ENCODE data around the gene KCNK3.

KCNK3 gene

DNA sequence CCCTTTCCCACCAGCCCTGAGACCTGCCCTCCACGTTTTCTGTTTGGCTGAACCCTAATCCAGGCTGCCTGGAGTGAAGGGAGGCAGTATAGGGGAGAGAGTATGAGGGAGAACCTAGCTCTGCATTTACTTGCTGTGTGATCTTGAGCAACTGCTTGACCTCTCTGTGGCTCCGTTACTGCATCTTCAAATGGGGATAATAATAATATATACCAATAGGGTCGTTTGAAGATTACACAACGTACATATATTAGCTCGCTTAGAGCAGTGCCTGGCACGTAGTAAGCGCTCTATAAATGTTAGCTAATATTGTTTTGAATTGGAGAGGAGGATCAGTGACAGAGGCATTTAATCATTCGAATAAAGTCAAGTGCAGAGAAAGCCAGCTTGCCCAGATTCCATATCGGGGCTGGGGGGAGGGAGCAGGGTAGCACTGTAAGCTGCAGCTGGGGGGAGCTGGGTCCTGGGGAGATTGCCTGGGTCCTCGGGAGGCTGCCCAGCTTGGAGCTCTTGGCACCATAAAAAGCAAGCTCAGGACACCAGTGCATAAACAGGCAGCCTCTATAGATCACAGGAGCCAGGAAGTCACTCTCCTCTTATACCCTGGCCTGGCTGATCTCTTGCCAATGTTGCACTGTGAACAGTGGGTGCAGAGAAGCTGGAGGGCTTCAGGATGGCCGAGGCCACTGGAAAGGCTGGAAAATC, 19.1 kb downstream of the KCNK3 start:
- DNase-seq (ENCODE audit: low read depth in 2 of 2), result no peak

DNA sequence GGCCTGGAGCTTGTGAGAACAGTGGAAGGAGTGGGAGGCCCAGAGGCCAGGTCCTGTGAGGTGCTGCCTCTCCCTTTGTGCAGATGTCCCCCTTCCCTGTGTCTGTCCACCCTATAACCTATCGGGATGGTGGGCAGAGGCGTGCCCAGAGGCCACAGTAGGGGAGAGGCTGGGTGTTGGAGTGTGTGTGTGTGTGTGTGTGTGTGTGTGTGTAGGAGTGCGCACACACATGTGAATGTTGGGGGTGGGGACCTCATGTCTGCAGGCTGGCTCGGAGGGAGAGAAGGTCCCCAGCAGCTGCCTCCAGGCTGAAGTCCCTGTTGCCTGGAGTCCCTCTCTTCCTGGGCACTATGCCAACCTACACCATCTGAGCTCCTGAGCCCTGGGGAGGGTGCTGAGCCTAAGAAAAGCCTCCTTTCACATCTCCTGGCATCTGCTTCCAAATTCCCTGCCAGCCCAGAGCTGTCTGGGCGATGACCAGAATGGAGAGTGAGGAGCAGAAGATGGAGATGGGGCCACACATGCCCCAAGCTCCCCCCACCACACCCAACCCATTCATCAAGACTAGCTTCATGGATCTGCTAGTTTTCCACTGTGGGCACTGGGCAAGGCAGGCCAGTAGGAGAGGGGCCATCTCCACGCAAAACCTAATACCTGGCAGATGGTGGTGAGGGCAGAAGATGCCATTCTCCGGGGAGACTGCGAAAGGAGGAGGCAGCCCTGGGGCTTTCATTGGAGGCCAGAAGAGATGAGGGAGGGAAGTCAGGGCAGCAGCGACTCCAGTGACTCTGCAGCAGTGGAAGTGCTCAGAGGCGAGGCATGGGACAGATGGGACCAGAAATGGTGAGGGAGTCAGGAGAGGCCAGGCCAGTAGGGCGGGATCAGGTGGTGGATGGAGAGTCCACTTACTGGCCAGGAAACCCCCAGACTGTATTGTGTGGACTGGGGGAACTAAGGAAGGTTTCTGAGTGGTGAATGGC, 20.3 kb downstream of the KCNK3 start:
- no peak for DNase-seq (ENCODE audit: low read depth in 2 of 2)

DNA sequence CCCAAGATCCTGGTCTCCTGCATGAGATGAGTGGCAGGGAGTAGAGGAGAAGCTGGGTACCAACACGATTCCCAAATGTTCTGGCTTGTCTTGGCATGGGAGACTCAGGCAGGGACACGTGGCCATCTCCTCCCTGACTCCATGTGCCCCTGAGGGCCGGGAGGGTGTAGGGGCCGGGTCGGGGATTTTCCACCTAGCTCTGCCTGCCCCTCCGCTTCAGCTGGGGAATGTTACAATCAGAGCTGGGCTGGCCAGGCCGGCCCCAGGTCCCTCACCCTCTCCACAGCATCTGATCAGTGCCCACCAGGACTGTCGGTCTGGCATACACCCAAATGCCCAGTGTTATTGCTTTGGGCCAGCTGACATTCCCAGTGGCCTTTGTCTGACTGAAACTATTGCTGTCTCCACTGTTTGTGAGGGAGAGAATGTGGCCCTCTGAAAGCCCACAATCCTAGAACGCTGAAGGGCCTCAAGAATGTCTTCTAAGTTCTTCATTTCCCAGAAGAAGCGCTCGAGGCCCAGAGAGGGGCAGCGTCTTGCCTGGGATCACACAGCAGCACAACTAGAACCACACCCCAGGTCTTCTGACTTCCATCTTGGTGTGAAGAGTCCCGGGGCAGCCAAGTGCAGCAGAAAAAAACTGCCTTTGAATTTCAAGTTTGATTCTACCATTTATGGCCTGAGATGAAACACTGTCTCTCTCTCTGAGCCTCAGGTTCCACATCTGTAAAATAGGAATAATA, 23.2 kb downstream of the KCNK3 start:
- no peak for DNase-seq (ENCODE audit: low read depth in 2 of 2)

DNA sequence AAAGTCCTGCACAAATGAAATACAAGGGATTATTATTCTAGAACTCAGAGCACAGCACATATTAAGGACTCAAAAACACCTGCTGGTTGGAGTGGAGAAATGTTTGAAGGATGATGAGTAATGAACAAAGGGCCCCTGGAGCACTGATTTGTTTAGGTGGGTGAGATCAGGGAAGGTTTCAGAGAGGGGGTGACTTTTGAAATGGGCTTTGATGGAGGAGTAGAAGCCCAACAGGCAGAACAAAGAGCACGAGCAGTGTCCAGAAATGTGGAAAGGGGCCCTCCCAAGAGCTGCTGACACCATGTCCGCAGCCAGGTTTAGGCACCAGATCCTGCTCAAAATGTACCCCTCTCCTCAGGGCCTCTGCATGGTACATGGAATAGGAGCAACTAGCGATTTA, 23.8 kb downstream of the KCNK3 start:
- no peak for DNase-seq (ENCODE audit: low read depth in 2 of 2)

DNA sequence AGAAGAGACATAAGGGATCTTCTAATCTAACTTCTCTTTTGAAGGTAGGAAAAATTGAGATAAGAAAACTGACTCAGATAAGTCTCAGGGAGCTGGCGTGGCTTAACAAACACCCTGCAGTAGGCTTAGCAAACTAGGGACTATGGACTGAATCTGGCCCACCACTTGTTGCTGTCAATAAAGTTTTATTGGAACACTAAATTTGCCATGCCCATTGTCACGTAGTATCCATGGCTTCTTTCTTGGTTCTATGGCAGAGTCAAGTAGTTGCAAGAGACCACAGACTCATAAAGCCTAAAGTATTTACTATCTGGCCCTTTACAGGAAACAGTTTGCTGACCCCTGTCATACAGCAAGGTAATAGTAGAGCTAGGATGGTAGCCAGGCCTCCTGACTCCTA, 24.2 kb downstream of the KCNK3 start:
- DNase-seq (ENCODE audit: low read depth in 2 of 2), result no peak

DNA sequence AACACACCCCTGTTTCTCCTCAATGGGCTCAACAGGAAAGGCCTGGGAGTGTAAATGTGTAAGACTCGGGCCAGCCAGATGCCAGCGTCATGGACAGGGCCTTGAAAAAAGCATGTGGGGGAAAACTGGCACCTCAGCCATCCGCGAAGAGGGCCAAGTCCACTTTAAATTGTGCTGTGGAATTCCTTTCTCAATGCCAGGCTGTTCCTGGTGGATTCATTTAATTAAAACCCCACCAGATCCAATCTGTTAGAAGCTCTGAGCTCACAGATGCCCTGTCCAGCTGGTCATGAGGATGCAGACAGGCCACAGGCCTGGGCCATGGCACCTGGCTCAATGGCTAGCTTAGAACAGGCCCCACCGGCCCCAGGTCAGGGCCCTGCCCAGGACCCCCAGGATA, 24.8 kb downstream of the KCNK3 start:
- DNase-seq (ENCODE audit: low read depth in 2 of 2), result no peak

DNA sequence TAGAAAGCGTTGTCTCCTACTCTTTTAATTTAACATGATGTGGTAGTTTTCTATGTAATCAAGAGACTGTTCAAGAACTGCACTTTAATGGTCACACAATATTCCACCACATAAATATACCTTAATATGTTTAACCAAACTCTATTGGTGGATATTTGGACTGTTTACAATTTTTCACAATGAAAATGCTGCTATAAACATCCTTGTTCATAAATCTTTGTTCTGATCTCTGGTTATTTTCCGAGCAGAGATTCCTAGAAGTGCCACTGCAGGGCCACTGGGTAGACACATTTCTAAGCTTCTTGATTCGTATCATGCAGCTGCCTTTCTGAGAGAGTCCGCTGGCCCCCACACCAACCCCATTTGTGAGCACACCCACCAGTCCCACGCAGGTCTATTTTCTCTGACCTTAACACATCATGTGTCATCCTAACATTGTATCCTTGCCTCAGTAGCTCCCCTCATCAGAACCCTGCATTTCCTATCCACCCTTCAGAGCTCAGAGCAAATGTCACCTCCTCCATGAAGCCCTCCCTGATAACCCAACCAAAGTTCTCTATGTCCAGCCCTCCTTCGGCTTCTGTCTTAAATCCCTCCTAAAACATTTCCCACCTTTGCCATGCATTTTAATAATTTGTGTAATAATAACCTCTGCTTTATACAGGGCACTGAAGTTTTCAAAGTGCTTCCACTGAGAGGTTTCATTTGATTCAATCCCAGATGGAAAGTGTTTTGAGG, 26.6 kb downstream of the KCNK3 start:
- DNase-seq (ENCODE audit: low read depth in 2 of 2), result no peak

DNA sequence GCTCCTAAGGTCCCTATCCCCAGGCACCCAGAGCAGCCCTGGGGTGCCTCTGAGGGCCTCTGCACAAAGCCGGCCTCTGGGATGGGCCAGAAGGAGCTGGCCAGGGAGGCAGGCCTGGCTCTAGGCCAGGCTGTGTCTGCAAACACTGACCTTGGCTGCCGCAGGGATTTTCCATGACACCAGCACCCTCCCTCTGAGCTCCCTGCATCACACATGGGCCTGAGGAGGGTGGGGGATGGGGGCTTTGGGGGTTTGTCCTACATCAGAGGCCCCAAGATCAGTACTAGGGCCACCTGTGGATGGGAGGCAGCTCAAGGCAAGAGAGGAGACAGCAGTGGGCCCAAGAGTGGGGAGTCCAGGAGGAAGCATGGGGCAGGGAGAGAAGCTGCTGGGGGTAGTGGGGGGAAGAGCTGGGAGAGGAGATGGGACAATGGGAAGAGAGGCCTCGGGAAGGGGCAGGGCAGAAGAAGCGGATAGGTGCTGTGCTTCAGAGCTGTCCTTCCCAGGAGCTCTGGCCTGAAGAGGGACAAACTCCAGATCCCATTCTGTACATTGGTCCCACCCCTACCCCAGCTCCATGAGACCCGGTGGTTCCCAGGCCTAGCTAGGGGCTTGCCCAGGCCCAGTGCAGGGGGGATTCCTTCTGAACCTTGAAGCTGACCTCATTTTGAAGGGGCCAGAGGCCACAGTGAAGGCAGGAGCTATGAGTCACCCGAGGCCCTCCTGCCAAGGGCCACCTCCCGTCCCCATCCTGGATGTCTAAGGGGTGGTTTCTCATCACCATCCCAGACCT, 28.0 kb downstream of the KCNK3 start:
- DNase-seq (ENCODE audit: low read depth in 2 of 2), result no peak

DNA sequence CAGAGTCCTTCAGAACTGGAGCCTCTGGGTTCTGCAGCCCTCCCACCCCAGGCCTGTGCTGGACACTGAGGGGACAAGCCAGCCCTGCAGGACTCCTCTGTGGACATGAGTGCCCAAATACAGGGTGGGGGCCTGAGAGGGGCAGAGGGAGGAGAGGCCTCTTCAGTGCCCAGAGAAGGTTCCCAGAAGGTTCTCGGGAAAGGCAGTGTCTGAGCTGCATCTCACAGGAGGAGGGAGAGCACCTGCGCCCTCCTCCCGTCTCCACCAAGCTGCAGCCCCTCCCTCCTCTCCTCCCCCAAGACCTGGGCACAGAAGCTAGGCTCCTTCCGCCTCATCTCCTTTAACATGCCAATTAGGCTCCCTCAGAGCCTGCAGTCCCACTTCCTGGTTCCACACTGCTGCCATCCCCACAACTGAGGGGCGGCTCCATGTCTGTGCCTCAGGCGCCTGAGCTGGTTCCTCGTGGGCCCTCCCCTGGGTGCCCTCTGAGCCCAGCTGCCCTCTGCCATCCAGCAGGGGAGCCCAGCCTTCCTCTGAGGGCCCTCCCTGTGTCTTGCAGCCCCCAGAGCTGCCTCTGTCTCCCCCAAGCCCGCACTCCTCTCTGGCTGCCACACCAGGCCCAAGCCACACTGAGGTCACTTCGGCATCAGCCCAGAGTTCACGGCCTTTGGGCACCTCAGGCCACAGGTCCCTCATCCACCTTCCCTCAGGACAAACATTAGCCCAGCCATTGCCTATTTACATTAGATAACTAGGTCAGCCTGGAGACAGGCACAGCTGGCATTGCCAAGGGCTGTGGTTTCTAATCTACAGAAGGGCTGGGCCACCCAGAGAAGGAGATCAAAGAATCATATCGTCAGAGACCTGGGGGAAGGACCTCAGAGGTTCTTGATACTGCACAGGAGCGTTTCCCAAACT, 28.9 kb downstream of the KCNK3 start:
- DNase-seq (ENCODE audit: low read depth in 2 of 2), result no peak

DNA sequence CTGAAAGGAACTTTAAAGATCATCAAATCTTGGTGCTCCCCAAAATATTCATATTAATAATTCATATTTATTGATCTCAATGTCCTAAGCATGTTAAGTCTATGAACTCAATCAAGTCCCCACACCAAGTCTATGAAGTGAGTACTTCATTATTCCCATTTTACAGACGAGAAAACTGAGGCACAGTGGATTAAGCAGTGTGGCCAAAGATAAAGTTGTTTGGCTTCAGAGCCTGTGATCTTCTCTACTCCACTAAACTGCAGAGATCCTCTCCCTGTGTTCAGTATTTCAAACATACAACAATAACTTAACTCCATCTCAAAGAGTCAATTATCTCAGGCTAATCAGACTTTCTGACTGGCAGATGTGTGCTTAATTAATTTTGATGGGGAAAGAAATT, 29.8 kb downstream of the KCNK3 start:
- DNase-seq (ENCODE audit: low read depth in 2 of 2), result no peak

DNA sequence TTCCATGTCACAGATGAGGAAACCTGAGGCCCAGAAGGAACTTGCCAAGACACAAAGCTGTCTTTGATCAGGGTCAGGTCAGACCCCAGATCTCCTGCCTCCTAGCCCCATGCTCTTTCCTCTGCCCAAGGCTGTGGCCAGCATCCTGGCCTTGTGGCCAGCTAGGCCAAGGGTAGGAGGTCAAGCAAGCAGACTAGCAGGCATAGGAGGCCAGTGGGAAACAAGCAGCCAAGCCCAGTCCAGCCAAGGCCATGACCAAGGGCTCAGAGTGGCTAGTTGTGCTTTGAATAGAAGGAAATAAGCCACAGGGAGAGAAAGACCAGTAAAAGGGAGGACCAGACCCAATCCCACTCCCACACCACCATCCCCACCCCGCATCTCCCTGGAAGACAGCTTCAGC, 30.4 kb downstream of the KCNK3 start:
- DNase-seq (ENCODE audit: low read depth in 2 of 2), result no peak

DNA sequence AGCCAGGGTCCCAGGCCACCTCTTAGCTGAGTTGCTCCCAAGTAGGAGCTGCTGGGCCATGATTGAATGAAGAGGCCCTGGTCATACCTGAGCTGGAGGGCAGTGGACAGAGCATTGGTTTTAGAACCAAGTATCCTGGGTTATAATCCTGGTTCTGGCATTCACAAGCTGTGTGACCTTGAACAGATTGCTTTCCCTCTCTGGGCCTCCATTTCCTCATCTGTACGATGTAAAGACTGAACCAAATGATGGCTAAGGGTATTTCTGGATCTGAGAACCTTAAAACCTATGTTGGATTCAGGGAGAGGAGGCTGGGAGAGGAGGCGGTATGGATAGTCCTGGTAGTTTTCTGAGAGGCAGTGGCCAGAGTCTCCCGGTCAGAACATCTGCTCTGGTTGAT, 31.0 kb downstream of the KCNK3 start:
- no peak for DNase-seq (ENCODE audit: low read depth in 2 of 2)

DNA sequence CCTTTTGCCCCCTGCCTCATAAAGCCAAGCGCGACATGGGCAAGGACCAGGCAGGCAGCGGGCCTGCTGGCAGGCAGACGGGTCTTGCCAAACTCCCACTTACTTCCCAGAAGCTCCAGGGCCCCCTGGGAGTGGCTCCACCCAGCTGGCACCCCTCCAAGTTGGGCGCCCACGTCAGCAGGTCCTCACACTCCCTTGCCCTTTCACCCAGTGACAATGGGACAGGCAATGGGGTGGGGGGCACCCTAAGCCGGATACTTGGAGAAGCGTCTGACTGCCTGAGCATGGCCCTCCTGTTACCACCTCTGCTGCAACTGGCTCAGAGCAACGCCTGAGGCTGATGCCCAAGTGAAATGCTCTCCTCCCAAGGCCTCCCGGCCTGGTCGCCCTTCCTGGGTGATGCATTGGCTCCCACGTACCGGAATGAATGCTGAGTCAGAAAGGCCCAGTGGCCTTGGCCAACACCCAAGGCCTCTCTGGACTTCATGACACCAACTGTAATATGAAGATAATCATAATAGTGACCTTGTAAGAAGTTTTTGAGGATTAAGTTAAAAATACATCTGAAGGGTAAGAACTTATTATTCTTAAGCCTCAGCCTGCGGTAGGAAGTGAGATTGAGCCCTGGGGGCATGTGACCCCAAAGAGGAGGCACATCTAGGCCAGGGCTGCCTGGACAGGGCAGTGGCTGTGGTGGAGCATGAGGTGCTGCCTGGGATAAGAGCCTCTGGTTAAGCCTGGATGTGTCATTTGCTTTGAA, 31.6 kb downstream of the KCNK3 start:
- DNase-seq (ENCODE audit: low read depth in 2 of 2), result no peak

DNA sequence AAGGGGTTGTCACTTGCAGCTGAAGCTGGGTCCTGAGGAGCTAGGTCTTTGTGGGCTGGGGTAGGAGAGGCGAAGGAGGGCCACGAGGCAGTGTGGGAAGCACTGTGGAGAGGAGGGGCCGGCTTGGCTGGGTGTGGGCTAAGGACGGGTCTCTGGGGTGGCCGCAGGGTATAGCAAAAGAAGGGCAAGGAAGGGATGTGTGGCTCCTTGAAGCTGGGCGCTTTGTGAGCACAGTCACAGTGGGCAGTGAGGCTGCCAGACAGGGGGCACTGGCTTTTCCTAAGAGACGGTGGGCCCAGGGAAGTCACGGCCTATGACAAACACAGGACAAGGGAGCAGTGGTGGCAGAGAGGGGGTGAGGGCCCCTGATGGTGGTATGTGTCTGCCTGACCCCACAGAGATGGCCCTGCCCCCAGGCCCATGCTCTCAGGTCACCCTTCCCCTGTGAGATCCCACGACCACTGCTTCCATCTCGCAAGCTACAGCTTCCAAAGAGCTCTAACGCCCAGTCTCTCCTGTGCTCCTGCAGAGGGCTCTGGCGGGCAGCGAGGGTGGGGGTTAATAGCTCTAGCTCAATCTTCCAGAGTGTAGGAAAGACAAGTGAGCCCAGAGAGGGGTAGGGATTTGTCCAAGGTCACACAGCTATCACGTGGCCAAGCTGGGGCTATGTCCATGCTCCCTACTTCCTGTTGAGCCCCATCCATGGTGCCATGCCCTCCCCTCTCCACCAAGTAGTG, 32.4 kb downstream of the KCNK3 start:
- no peak for DNase-seq (ENCODE audit: low read depth in 2 of 2)

DNA sequence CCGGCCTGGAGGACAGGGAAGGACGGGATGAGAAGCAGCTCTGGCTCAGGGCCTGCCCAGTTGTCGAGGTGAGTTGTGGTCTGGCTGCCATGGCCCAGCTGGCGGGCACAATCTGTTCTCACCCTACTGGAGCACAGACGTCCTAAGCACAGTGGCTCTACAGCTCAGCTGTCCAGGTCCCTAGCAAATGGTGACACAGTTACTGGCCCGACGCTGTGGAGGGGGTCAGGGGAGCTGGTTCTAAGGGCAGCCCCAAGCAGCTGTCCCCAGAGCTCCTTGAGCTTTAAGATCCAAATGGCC, 32.9 kb downstream of the KCNK3 start:
- no peak for DNase-seq (ENCODE audit: low read depth in 2 of 2)

DNA sequence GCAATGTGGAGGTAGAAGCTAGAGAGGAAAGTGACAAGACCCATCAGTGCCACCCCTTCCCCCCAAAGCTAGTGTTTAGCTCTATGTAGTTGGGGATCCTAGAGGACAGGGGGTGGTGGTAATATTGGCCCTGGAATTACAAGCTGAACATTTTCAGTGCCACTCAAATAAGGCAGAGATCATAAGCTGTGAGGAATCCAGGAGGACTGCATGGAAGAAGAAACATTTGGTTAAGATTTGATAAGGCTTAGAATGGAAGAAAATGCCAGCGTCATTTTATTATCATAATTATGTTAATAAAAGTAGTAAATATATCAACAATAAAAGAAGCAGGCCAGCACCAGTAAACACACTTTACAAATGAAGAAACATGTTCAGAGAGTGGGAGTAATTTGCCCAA, 33.7 kb downstream of the KCNK3 start:
- no peak for DNase-seq (ENCODE audit: low read depth in 2 of 2)

DNA sequence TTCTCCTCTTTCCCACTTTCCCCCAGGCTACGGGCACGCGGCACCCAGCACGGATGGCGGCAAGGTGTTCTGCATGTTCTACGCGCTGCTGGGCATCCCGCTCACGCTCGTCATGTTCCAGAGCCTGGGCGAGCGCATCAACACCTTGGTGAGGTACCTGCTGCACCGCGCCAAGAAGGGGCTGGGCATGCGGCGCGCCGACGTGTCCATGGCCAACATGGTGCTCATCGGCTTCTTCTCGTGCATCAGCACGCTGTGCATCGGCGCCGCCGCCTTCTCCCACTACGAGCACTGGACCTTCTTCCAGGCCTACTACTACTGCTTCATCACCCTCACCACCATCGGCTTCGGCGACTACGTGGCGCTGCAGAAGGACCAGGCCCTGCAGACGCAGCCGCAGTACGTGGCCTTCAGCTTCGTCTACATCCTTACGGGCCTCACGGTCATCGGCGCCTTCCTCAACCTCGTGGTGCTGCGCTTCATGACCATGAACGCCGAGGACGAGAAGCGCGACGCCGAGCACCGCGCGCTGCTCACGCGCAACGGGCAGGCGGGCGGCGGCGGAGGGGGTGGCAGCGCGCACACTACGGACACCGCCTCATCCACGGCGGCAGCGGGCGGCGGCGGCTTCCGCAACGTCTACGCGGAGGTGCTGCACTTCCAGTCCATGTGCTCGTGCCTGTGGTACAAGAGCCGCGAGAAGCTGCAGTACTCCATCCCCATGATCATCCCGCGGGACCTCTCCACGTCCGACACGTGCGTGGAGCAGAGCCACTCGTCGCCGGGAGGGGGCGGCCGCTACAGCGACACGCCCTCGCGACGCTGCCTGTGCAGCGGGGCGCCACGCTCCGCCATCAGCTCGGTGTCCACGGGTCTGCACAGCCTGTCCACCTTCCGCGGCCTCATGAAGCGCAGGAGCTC, 35.4 kb downstream of the KCNK3 start:
- no peak for DNase-seq (ENCODE audit: low read depth in 2 of 2)

DNA sequence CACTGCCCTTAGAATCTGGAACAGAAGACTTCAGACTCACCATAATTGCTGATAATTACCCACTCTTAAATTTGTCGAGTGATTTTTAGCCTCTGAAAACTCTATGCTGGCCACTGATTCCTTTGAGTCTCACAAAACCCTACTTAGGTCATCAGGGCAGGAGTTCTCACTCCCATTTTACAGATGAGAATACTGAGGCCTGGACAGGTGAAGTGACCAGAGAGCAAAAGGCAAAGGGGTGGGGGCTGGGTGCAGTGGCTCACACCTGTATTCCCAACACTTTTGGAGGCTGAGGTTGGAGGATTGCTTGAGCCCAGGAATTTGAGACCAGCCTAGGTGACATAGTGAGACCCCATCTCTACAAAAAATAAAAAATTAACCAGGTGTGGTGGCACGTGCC, 36.8 kb downstream of the KCNK3 start:
- no peak for DNase-seq (ENCODE audit: low read depth in 2 of 2)
